Smooth muscle cell of bladder (primary cell): ENCODE data around the gene WSB1. TPM values are rescaled to one million over a fixed set of nuclear protein-coding genes. Genes with fewer than 3 reads are reported as not detected.

Source experiments
- total RNA-seq: library from RNA; depleted of rRNA; stranded (reverse); fragments of >200 nt; gene quantifications from 2 replicates; pipeline ENCODE4 v1.2.3, GENCODE V29; 2014

WSB1 gene
- 130 and 238 TPM in 2 replicates for total RNA-seq

GRCh38 chr17:27293898-27294688 lies at the start of gene WSB1:
TSS of gene WSB1 (plus strand) at chr17:27294114. CDS start at chr17:27294396, 282 bp downstream.

Other genes starting within 250 kb of the WSB1 start
- gene KSR1, start 162.3 kb downstream of the WSB1 start, total RNA-seq: 19.2 and 32.4 TPM in 2 replicates